ENCODE data around the gene RAB40C.

Gene RAB40C

GRCh38 chr16:575354-576196, 14.3 kb upstream of the RAB40C start:
- no peak for DNase-seq (ENCODE audit: low read depth)

DNA sequence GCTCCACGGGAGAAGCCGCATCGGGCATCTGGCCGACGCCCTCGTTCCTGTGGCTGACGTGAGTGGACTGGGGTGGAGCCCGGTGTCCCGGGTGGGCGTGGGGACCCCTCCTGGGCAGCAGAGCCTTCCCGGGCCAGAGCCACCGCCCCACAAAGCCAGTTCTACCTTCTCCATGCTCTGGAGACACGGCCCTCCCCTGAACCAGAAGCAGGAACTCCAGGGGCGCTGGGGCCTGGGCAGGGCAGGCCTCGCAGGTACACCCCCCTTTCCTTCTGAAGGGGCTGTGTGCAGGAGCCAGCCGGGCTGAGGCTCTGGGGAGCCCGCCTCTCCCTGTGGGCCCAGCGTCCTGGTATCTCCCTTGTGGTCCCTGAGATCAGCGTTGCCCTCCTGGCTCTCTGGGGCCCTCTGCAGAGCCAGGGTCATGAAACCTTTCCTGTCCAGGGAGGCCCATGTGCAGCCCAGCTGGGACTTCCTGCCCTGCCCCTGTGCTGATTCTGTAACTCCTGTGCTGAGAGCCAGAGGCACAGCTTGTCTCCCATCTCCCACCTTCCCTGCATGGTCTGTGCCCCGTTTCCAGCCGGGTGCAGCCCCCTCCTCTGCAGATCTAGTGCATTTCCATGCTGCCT, 13.6 kb upstream of the RAB40C start:
- DNase-seq (ENCODE audit: low read depth) = no peak

GRCh38 chr16:576823-577201, 13.1 kb upstream of the RAB40C start:
- no peak for DNase-seq (ENCODE audit: low read depth)

- DNase-seq (ENCODE audit: low read depth) = no peak
Observed at GRCh38 chr16:577796-578195, 12.1 kb upstream of the RAB40C start.

GRCh38 chr16:578232-578869, 11.5 kb upstream of the RAB40C start:
- no peak for DNase-seq (ENCODE audit: low read depth)

- DNase-seq (ENCODE audit: low read depth) = no peak
Observed at GRCh38 chr16:578870-579405, 10.9 kb upstream of the RAB40C start.

DNA sequence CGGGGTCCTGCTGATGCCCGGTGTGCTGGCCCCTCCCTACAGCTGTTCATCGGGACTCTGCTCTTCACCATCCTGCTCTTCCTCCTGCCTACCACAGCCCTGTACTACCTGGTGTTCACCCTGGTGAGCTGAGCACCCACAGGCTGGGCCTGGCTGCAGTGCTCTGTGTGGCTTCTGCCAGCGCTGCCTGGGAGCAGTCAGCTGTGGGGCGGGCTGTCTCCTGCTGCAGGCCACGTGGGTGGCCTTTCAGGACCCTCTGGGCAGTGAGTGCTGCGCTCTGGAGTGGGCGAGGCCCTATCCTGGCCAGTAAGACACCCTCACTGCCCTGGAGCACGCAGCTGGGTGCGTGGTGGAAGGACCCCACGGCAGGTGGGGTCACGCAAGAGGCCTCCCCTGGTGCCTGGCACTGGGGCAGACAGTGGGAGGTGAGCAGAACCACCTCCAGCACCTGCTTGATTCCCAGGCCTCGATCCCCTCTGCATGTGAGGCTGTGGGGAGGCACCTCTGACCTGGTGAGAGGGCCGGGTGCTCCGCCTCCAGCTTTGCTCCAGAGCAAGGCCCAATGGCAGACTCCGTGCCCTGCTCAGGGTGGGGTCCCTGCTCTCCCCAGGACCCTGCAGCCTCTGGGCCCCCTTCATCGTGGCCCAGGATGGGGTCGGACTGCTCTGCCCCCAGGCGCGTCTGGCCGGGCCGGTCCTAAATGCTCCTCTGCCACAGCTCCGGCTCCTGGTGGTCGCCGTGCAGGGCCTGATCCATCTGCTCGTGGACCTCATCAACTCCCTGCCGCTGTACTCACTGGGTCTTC, 9.5 kb upstream of the RAB40C start:
- DNase-seq (ENCODE audit: low read depth) = no peak

GRCh38 chr16:580946-581498, 8.8 kb upstream of the RAB40C start:
- no peak for DNase-seq (ENCODE audit: low read depth)

GRCh38 chr16:582218-582613, 7.7 kb upstream of the RAB40C start:
- no peak for DNase-seq (ENCODE audit: low read depth)

- no peak for DNase-seq (ENCODE audit: low read depth)
Observed at GRCh38 chr16:582614-583331, 7.1 kb upstream of the RAB40C start.

- no peak for DNase-seq (ENCODE audit: low read depth)
Observed at GRCh38 chr16:583470-583814, 6.4 kb upstream of the RAB40C start.

DNA sequence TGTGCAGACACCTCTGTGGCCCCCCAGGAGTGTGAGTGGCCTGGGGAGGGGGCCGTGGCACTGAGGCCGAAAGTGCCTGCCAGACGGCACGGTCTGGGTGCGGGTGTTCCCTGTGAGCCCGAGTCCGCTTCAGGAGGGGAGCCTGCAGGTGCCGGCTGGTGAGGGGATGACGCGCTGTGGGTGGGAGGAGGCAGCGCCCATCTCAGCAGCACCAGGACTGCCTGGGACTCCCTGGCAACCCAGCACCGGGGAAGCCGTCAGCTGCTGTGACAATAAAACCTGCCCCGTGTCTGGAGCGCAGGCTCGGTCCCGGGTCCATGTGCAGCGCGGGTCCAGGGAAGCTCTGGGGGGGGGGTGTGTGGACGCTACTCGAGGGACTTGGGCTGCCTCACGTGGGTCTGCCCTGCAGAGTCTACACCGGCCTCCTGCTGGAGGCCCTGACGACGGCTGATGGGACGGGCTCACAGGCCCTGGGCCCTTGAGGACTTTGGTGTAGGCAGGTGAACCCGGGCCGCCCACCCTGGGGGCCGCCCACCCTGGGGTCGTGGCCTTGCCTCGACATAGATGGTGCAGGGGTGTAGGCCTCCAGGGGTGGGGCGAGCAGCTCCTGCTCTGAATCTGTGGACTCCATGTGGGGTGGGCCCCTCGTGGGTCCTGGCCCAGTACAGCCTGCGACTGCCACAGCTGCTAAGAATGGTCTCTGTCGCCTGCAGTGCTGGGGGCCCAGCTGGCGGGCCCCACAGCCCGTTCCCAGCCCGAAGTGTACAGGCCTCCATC, 5.9 kb upstream of the RAB40C start:
- DNase-seq (ENCODE audit: low read depth) = no peak

GRCh38 chr16:585351-585750, 4.5 kb upstream of the RAB40C start:
- no peak for DNase-seq (ENCODE audit: low read depth)

- no peak for DNase-seq (ENCODE audit: low read depth)
Observed at GRCh38 chr16:586047-586644, 3.7 kb upstream of the RAB40C start.

- no peak for DNase-seq (ENCODE audit: low read depth)
Observed at GRCh38 chr16:586645-587590, 2.9 kb upstream of the RAB40C start.

DNA sequence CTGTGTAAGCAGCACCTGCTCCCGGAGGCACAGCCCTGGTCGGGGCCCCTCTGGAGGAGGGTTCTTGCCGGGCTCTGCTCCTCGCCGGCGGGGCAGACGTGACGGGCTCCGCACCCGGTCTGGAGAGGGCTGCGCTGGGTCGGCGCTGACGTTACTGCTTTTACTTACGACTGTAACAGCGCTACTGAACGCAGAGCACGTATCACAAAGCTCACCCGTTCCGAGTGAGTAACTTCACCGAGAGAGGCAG, 1.3 kb upstream of the RAB40C start:
- no peak for DNase-seq (ENCODE audit: low read depth)

DNA sequence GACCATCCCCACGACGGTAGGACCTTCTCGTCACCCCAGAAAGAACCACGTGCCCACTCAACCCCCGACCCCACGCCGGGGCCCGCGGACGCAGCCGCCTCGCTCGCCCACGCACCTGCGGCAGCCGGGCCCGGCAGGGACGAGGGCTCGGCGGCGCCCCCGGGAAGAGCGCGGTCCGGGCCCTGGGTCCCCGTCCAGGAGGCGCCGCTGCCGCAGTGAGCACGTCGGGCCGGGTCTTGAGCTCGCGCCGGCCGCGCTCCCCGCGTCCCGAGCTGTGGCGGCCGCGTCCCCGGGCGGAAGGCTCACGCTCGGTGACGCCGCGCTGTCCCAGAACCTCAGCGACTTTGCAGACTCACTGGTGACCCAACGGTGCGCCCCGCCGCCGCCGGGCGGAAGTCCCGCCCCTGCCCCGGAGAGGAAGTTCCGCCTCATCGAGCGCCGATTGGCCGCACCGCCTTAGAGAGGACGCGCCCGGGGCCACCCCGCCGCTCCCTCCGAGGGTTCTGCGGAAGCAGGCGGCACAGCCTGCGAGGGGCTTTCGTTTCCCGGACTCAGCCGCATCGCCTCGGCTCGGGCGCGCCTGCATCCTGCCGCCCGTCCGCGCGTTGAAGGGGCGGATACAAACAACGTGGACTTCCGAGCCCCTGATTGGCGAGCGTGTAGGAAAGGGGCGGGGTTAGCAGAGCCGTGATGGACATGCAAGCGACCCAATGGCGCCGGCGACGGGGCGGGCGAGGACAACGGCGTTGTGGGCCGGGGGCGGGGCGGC, 793 bp upstream of the RAB40C start:
- peak; percentile 81 for DNase-seq (ENCODE audit: low read depth)

GRCh38 chr16:590188-590814, 435 bp downstream of the RAB40C start:
- DNase-seq (ENCODE audit: low read depth) = no peak

Measured in HS-5 (cell line).